ENCODE measurements around the gene S100A13. TPM values are rescaled to one million over a fixed set of nuclear protein-coding genes. Genes with fewer than 3 reads are reported as not detected.
"Not testable (repeated sequence)": the region's sequence is repeated elsewhere in the genome, so short reads cannot be mapped to it uniquely, and the experiment has no call there.

The S100A13 gene
- total RNA-seq, 1 experiment from 2014 or later, result 350 TPM

GRCh38 chr1:153597206-153597605 lies 30.1 kb downstream of the S100A13 start:
- H3K9ac ChIP-seq (ENCODE audit: low read length), result no peak overlapping the region
- no peaks in the 10 kb centered on the region for H3K9me3 ChIP-seq (ENCODE audit: low read length)
- no peak overlapping the region for H3K4me2 ChIP-seq (ENCODE audit: low read length)
- CTCF ChIA-PET, result no interaction called here
- ATAC-seq (peak; percentile 32), DNase-seq (peak; percentile 59)
- no peak overlapping the region for H3K4me3 ChIP-seq (ENCODE audit: low read length)
- H3F3A ChIP-seq (ENCODE audit: low read length, unreplicated experiment), result no peaks in the 10 kb centered on the region
- POLR2A ChIA-PET (ENCODE audit: unreplicated experiment), result interaction anchor here (0.7 kb wide), 1 partner anchor 10 kb away, joined by 7 read pairs; no protein-coding TSS in a partner anchor
- H3K9me2 ChIP-seq (replicated peaks; ENCODE audit: low read length), result no peaks in the 10 kb centered on the region
- BruUV-seq (replicated peaks), result no TSS peak
- H3K79me2 ChIP-seq (ENCODE audit: low read length), result no peaks in the 10 kb centered on the region
- H3K27me3 ChIP-seq (ENCODE audit: low read length), result no peaks in the 10 kb centered on the region
- H3K4me1 ChIP-seq (ENCODE audit: insufficient read depth, low read length), result no peaks in the 10 kb centered on the region
- H3K27ac ChIP-seq (ENCODE audit: low read length), result peak overlapping the region; percentile 7; the same call in 1 of the 2 replicates
- no peaks in the 10 kb centered on the region for H4K20me1 ChIP-seq (ENCODE audit: low read length)
- H3K36me3 ChIP-seq (ENCODE audit: low read depth, low read length), result peaks cover 4% of the 10 kb centered on the region; the same call in 1 of the 2 replicates
- intact Hi-C loops (cut with micrococcal nuclease), result no loop called here
- no peak overlapping the region for H2AFZ ChIP-seq (ENCODE audit: low read length)
- no peak for TF ChIP-seq EZH2 (IDR thresholded peaks at IDR 0.05; ENCODE audit: low read length, unreplicated experiment)
- TF ChIP-seq EZH2phosphoT487 (IDR thresholded peaks at IDR 0.05; ENCODE audit: borderline replicate concordance, low read length), result no peak
- TF ChIP-seq, protein P1, sequence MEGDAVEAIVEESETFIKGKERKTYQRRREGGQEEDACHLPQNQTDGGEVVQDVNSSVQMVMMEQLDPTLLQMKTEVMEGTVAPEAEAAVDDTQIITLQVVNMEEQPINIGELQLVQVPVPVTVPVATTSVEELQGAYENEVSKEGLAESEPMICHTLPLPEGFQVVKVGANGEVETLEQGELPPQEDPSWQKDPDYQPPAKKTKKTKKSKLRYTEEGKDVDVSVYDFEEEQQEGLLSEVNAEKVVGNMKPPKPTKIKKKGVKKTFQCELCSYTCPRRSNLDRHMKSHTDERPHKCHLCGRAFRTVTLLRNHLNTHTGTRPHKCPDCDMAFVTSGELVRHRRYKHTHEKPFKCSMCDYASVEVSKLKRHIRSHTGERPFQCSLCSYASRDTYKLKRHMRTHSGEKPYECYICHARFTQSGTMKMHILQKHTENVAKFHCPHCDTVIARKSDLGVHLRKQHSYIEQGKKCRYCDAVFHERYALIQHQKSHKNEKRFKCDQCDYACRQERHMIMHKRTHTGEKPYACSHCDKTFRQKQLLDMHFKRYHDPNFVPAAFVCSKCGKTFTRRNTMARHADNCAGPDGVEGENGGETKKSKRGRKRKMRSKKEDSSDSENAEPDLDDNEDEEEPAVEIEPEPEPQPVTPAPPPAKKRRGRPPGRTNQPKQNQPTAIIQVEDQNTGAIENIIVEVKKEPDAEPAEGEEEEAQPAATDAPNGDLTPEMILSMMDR (conservative IDR thresholded peaks at IDR 0.05; ENCODE audit: low read depth, low read length), result no peak

DNA sequence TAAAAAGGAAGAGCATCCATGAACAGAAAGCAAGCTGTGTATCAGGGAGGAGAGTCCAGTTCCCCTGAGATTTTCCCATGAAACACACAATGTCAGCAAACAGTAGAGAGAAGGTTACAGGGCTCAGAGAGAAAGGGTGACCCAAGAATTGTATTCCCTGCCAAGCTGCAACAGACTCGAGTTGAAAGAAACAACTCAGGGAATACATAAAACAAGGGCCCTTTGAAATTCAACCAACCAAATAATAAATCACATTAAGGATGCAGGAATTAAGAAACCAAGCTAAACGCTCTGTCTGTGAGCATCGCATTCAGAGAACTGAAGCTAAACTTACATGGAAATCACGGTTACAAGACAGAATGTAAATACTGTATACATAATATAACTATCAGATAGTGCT lies 34.6 kb downstream of the S100A13 start:
- TF ChIP-seq EZH2phosphoT487 (IDR thresholded peaks at IDR 0.05; ENCODE audit: borderline replicate concordance, low read length) (no peak), EZH2 (IDR thresholded peaks at IDR 0.05; ENCODE audit: low read length, unreplicated experiment) (no peak)
- TF ChIP-seq, protein P1 (conservative IDR thresholded peaks at IDR 0.05; ENCODE audit: low read depth, low read length), result no peak
- ATAC-seq (no peak), DNase-seq (no peak)
- Histone ChIP-seq H3K36me3 (ENCODE audit: low read depth, low read length) (no peaks in the 10 kb centered on the region), H2AFZ (ENCODE audit: low read length) (no peak overlapping the region), H3F3A (ENCODE audit: low read length, unreplicated experiment) (no peaks in the 10 kb centered on the region), H3K27ac (ENCODE audit: low read length) (no peak overlapping the region), H3K9ac (ENCODE audit: low read length) (no peak overlapping the region), H3K4me1 (ENCODE audit: insufficient read depth, low read length) (peaks cover 1% of the 10 kb centered on the region; the same call in 1 of the 2 replicates), H3K4me2 (ENCODE audit: low read length) (no peak overlapping the region), H3K27me3 (ENCODE audit: low read length) (no peaks in the 10 kb centered on the region), H3K4me3 (ENCODE audit: low read length) (no peak overlapping the region), H3K9me3 (ENCODE audit: low read length) (no peaks in the 10 kb centered on the region), H3K79me2 (ENCODE audit: low read length) (no peaks in the 10 kb centered on the region), H3K9me2 (replicated peaks; ENCODE audit: low read length) (no peaks in the 10 kb centered on the region), H4K20me1 (ENCODE audit: low read length) (no peaks in the 10 kb centered on the region)
- ChIA-PET CTCF (no interaction called here), POLR2A (ENCODE audit: unreplicated experiment) (interaction anchor here (0.6 kb wide), 1 partner anchor 1423 kb away, joined by 3 read pairs; no protein-coding TSS in a partner anchor)
- BruUV-seq (replicated peaks), result no TSS peak
- intact Hi-C loops (cut with micrococcal nuclease), result no loop called here

GRCh38 chr1:153588482-153588881 lies 38.8 kb downstream of the S100A13 start:
- intact Hi-C loops (cut with micrococcal nuclease), result no loop called here
- H3K4me1 ChIP-seq (ENCODE audit: insufficient read depth, low read length), result peaks cover 10% of the 10 kb centered on the region
- ChIA-PET POLR2A (ENCODE audit: unreplicated experiment) (no interaction called here), CTCF (no interaction called here)
- no peak for ATAC-seq
- H3K9me3 ChIP-seq (ENCODE audit: low read length), result no peaks in the 10 kb centered on the region
- no peak for DNase-seq
- H3K79me2 ChIP-seq (ENCODE audit: low read length), result no peaks in the 10 kb centered on the region
- H2AFZ ChIP-seq (ENCODE audit: low read length), result no peak overlapping the region
- no peaks in the 10 kb centered on the region for H3K36me3 ChIP-seq (ENCODE audit: low read depth, low read length)
- H3K4me3 ChIP-seq (ENCODE audit: low read length), result no peak overlapping the region
- no peaks in the 10 kb centered on the region for H4K20me1 ChIP-seq (ENCODE audit: low read length)
- H3K4me2 ChIP-seq (ENCODE audit: low read length), result no peak overlapping the region
- H3F3A ChIP-seq (ENCODE audit: low read length, unreplicated experiment), result no peaks in the 10 kb centered on the region
- no peaks in the 10 kb centered on the region for H3K27me3 ChIP-seq (ENCODE audit: low read length)
- H3K9me2 ChIP-seq (replicated peaks; ENCODE audit: low read length), result no peaks in the 10 kb centered on the region
- H3K27ac ChIP-seq (ENCODE audit: low read length), result no peak overlapping the region
- TF ChIP-seq EZH2 (IDR thresholded peaks at IDR 0.05; ENCODE audit: low read length, unreplicated experiment), result no peak
- no peak for TF ChIP-seq EZH2phosphoT487 (IDR thresholded peaks at IDR 0.05; ENCODE audit: borderline replicate concordance, low read length)
- TF ChIP-seq, protein P1 (conservative IDR thresholded peaks at IDR 0.05; ENCODE audit: low read depth, low read length), result no peak
- BruUV-seq (replicated peaks), result no TSS peak
- H3K9ac ChIP-seq (ENCODE audit: low read length), result no peak overlapping the region

DNA sequence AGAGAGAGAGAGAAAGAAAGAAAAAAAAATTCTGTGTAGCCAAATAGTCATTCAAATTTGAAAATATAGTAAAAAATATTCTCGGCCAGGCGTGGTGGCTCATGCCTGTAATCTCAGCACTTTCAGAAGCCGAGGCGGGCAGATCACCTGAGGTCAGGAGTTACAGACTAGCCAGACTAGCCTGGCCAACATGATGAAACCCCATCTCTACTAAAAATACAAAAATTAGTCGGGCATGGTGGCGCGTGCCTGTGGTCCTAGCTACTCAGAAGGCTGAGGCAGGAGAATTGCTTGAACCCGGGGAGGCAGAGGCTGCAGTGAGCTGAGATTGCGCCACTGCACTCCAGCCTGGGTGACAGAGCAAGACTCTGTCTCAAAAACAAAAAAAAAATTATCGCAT lies 39.3 kb downstream of the S100A13 start:
- H3F3A ChIP-seq (ENCODE audit: low read length, unreplicated experiment); intact Hi-C loops (cut with micrococcal nuclease); POLR2A ChIA-PET (ENCODE audit: unreplicated experiment); H3K4me1 ChIP-seq (ENCODE audit: insufficient read depth, low read length); H3K4me2 ChIP-seq (ENCODE audit: low read length); H3K9ac ChIP-seq (ENCODE audit: low read length); ATAC-seq; H3K27me3 ChIP-seq (ENCODE audit: low read length); H3K27ac ChIP-seq (ENCODE audit: low read length); H3K79me2 ChIP-seq (ENCODE audit: low read length); H4K20me1 ChIP-seq (ENCODE audit: low read length); H2AFZ ChIP-seq (ENCODE audit: low read length); DNase-seq; H3K9me2 ChIP-seq (replicated peaks; ENCODE audit: low read length); H3K36me3 ChIP-seq (ENCODE audit: low read depth, low read length); H3K4me3 ChIP-seq (ENCODE audit: low read length); CTCF ChIA-PET; BruUV-seq (replicated peaks); H3K9me3 ChIP-seq (ENCODE audit: low read length): not testable (repeated sequence)

Data from PC-3 (cell line).